Measurements from ENCODE around the gene DNPEP. TPM values are rescaled to one million over a fixed set of nuclear protein-coding genes. Genes with fewer than 3 reads are reported as not detected.
A peak's percentile ranks its signal among the peaks of the same experiment; 100 is the strongest.
"Not testable (repeated sequence)": the region's sequence is repeated elsewhere in the genome, so short reads cannot be mapped to it uniquely, and the experiment has no call there.

Gene DNPEP
- total and polyA plus RNA-seq, 8 donors = 41.6 to 86.4 (median 68.7) TPM

DNA sequence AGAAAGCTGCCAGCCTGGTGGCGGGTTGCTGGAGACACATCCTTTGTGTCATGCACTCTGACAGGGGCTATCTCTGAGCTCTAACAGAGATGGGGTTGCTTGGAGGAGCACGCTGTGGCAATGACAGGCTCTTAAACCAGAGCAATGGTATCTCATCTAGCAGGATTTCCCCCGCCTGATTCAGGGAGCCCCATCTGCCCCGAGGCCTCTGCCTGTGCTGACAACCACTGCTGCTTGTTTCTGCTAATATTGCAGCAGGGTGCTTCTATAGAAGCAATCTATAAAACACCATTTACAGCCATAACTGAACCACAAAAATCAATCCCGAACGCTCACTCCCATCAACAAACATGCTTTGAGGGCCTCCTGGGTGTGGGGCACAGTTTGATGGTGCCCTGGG, 12.8 kb upstream of the DNPEP start:
- H3K4me1 ChIP-seq = no peaks in the 10 kb centered on the region
- no peaks in the 10 kb centered on the region for H3K36me3 ChIP-seq
- H3K27me3 ChIP-seq = peaks cover 0 to 12% of the 10 kb centered on the region in 2 donors
- TF ChIP-seq, protein P1, sequence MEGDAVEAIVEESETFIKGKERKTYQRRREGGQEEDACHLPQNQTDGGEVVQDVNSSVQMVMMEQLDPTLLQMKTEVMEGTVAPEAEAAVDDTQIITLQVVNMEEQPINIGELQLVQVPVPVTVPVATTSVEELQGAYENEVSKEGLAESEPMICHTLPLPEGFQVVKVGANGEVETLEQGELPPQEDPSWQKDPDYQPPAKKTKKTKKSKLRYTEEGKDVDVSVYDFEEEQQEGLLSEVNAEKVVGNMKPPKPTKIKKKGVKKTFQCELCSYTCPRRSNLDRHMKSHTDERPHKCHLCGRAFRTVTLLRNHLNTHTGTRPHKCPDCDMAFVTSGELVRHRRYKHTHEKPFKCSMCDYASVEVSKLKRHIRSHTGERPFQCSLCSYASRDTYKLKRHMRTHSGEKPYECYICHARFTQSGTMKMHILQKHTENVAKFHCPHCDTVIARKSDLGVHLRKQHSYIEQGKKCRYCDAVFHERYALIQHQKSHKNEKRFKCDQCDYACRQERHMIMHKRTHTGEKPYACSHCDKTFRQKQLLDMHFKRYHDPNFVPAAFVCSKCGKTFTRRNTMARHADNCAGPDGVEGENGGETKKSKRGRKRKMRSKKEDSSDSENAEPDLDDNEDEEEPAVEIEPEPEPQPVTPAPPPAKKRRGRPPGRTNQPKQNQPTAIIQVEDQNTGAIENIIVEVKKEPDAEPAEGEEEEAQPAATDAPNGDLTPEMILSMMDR (IDR thresholded peaks at IDR 0.05) = no peak
- no peak for DNase-seq
- H3K4me3 ChIP-seq = no peak overlapping the region
- H3K27ac ChIP-seq = no peak overlapping the region
- H3K9me3 ChIP-seq = no peaks in the 10 kb centered on the region
- intact Hi-C loops (cut with DNase I) = no loop called here
- ATAC-seq = no peak

DNA sequence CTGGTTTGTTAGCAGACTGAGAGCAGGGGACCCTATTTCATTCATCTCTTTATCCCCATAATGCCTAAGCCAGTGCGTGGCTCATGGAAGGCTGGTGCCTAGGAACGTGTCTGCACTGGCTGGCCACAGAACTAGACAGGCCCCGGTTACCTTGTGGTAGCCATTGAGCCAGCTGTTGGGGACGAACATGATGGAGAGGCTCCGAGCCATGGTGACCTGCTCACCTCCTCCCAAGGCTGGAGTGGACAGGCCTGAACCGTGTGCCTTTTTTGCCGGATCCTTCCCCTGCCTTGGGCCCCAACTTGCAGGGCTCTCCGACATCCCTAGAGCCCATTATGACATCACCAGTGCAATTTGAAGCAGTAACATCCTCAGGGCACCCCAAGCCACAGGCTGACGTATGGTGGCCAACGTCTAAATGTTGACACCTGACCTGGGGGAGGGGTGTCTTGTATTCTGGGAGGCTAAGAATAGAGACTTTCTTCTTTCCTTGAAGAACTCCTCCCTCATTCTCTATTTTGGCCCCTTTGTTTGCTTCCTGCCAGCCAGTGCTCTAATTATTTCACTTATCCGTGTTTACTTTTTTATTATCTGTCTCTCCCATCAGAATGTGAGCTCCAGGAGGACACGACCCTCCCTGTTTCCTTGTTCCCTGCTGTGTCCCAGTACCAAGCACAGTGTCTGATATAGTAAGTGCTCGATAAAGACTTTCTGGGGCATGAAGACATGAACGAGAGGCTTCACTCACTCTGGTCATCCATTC, 12.2 kb upstream of the DNPEP start:
- Histone ChIP-seq H3K4me1 (no peaks in the 10 kb centered on the region), H3K36me3 (no peaks in the 10 kb centered on the region), H3K27me3 (peaks cover 0 to 12% of the 10 kb centered on the region in 2 donors), H3K4me3 (no peak overlapping the region), H3K9me3 (no peaks in the 10 kb centered on the region), H3K27ac (no peak overlapping the region)
- ATAC-seq = no peak
- TF ChIP-seq, protein P1 (IDR thresholded peaks at IDR 0.05) = no peak
- intact Hi-C loops (cut with DNase I) = no loop called here
- DNase-seq = no peak

DNA sequence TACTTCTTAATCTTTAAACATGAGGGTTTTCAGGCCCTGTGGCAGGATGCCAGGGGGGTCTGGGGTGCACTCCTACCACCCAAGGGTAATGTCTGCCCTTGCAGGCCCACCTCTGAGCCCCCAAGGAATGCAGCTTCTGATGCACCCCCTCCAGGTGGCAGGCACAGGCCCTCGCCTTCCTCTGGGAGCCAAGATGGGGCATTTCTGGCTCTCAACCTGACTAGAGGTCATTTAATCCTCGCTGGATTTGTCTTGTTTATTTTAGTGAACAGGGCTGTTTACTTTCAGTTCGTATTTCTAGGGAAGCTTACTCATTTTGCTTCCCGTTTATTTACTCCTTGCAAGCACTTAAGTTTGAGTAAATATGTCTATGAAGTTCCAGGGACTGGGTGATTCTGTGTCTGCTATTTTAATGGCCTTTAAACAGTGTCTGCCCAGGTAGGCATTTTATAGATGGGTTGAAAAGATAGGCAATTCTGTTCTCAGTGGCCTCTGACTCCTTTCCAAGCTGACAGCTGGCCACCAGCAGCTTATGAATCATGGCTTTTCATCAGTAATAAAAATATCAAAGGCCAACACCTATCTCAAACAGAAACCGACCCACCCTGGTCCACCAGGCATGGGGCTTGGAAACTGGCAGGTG, 11.1 kb upstream of the DNPEP start:
- peak; percentile 33 for ATAC-seq
- no peaks in the 10 kb centered on the region for H3K4me1 ChIP-seq
- intact Hi-C loops (cut with DNase I) = no loop called here
- no peak overlapping the region for H3K27ac ChIP-seq
- TF ChIP-seq, protein P1 (IDR thresholded peaks at IDR 0.05) = no peak
- H3K9me3 ChIP-seq = no peaks in the 10 kb centered on the region
- no peak overlapping the region for H3K4me3 ChIP-seq
- H3K27me3 ChIP-seq = peaks cover 0 to 4% of the 10 kb centered on the region in 2 donors
- DNase-seq = no peak
- H3K36me3 ChIP-seq = no peaks in the 10 kb centered on the region

DNA sequence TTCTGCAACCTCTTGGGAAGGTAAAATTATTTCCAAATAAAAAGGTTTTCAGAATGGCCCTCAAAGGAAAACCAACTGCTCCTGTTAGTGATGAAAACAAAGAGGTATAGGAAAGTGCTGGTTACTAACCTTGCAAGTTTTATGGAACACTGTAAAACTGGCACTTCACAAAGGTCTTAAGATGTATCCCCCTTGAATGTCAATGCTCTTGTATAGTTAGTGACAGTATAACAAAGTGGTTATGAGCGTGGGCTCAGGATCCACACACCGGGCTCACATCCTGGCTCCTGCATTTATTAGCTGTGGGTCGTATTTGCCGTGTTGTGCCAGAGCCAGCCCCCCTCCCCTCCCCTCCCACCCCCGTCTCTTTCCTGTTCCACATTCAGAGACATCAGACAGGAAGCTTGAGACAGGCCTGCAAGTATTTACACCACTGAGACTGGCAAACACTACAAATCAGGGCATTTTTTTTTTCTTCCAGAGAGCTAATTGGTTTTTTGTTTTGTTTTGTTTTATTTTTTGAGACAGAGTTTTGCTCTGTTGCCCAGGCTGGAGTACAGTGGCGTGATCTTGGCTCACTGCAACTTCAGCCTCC, 9.2 kb upstream of the DNPEP start:
- Histone ChIP-seq H3K4me1 (no peaks in the 10 kb centered on the region), H3K27me3 (no peaks in the 10 kb centered on the region), H3K4me3 (no peak overlapping the region), H3K9me3 (no peaks in the 10 kb centered on the region), H3K36me3 (no peaks in the 10 kb centered on the region), H3K27ac (no peak overlapping the region)
- intact Hi-C loops (cut with DNase I) = no loop called here
- TF ChIP-seq, protein P1 (IDR thresholded peaks at IDR 0.05) = no peak
- ATAC-seq = no peak
- no peak for DNase-seq

DNA sequence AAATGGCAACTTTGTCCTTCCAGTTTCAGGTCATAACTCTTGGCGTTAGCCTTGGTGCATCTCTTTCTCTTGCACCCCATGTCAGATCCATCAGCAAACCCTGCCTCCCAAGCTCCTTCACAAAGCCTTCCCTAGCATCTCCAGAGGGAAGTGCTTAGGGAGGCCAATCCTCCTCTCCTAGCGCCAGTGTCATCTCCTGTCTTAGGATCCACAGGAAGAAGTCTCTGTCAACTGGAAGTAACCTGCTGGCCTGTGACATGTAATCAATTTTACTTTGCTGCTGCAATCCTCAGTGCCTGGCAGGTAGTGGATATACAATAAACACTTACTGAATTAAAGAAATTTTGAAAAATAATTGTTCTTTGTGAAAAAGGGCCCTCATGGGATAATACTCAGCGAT, 7.9 kb upstream of the DNPEP start:
- no peaks in the 10 kb centered on the region for H3K27me3 ChIP-seq
- no peaks in the 10 kb centered on the region for H3K36me3 ChIP-seq
- H3K4me1 ChIP-seq = no peaks in the 10 kb centered on the region
- H3K4me3 ChIP-seq = no peak overlapping the region
- DNase-seq (no peak), ATAC-seq (no peak)
- no peak overlapping the region for H3K27ac ChIP-seq
- no peaks in the 10 kb centered on the region for H3K9me3 ChIP-seq
- intact Hi-C loops (cut with DNase I) = no loop called here
- TF ChIP-seq, protein P1 (IDR thresholded peaks at IDR 0.05) = no peak

DNA sequence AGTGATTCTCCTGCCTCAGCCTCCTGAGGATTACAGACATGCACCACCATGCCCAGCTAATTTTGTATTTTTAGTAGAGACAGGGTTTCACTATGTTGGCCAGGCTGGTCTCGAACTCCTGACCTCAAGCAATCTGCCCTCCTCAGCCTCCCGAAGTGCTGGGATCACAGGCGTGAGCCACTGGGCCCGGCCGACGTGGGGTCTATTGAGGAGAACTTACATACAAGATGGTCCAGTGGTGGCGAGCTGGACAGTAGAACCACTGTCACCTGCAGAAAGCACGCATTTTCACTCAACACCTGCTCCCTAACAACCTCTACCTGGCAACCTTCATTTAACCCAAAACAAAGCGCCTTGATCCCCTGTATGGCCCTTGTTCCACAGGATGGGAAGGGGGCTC, 7.3 kb upstream of the DNPEP start:
- H3K27ac ChIP-seq; DNase-seq; H3K27me3 ChIP-seq; H3K4me1 ChIP-seq; H3K4me3 ChIP-seq; intact Hi-C loops (cut with DNase I); H3K9me3 ChIP-seq; ATAC-seq; H3K36me3 ChIP-seq: not testable (repeated sequence)

Data from left lung (tissue), 10 donors.